SK-N-SH (cell line): ENCODE measurements around the gene USP48.

Experiments
- CHD2 ChIP-seq: fragments of 150-350 bp; IDR thresholded peaks from 2 replicates; pipeline ENCODE4 v1.6.1; 2018; ENCODE audit warnings: low read length; ENCODE audit not compliant: partially characterized antibody
- CTCF ChIP-seq: fragments of 200-600 bp; sonication (generic); IDR thresholded peaks from 2 replicates; pipeline ENCODE4 v1.6.1; 2017; ENCODE audit warnings: antibody characterized with exemption, mild to moderate bottlenecking, moderate library complexity
- GABPA ChIP-seq: IDR thresholded peaks from 2 replicates; pipeline ENCODE4 v1.4.0; 2012; ENCODE audit warnings: low read depth, mild to moderate bottlenecking
- GATA2 ChIP-seq: sonication (generic); formaldehyde crosslinking; IDR thresholded peaks from 2 replicates; pipeline ENCODE4 v1.5.0; 2020; ENCODE audit warnings: mild to moderate bottlenecking, missing genetic modification reagents
- POLR2AphosphoS5 ChIP-seq: IDR thresholded peaks from 2 replicates; pipeline ENCODE4 v1.6.1; 2012; ENCODE audit warnings: low read depth, low read length
- RAD21 ChIP-seq: IDR thresholded peaks from 2 replicates; pipeline ENCODE4 v1.6.1; 2012; ENCODE audit warnings: mild to moderate bottlenecking, low read length
- RCOR1 ChIP-seq: fragments of 150-350 bp; IDR thresholded peaks from 2 replicates; pipeline ENCODE4 v1.6.1; 2017; ENCODE audit warnings: antibody characterized with exemption, low read length
- RXRA ChIP-seq: IDR thresholded peaks from 2 replicates; pipeline ENCODE4 v1.4.0; 2012; ENCODE audit warnings: low read depth, mild to moderate bottlenecking, borderline replicate concordance
- TCF12 ChIP-seq: IDR thresholded peaks from 2 replicates; pipeline ENCODE4 v1.4.0; 2012
- TEAD4 ChIP-seq: IDR thresholded peaks from 2 replicates; pipeline ENCODE4 v1.4.0; 2012; ENCODE audit warnings: mild to moderate bottlenecking, borderline replicate concordance; ENCODE audit not compliant: insufficient read depth
- YY1 ChIP-seq: IDR thresholded peaks from 2 replicates; pipeline ENCODE4 v1.4.0; 2012; ENCODE audit warnings: low read depth, mild to moderate bottlenecking
- TF ChIP-seq, protein P1 (sequence below): IDR thresholded peaks from 2 replicates; pipeline ENCODE4 v1.6.1; 2012; ENCODE audit warnings: mild to moderate bottlenecking, low read depth, low read length, moderate library complexity
- TF ChIP-seq, protein P2 (sequence below): fragments of 150-350 bp; IDR thresholded peaks from 2 replicates; pipeline ENCODE4 v1.6.1; 2017; ENCODE audit warnings: antibody characterized with exemption, low read length, low read depth, borderline replicate concordance

DNA sequence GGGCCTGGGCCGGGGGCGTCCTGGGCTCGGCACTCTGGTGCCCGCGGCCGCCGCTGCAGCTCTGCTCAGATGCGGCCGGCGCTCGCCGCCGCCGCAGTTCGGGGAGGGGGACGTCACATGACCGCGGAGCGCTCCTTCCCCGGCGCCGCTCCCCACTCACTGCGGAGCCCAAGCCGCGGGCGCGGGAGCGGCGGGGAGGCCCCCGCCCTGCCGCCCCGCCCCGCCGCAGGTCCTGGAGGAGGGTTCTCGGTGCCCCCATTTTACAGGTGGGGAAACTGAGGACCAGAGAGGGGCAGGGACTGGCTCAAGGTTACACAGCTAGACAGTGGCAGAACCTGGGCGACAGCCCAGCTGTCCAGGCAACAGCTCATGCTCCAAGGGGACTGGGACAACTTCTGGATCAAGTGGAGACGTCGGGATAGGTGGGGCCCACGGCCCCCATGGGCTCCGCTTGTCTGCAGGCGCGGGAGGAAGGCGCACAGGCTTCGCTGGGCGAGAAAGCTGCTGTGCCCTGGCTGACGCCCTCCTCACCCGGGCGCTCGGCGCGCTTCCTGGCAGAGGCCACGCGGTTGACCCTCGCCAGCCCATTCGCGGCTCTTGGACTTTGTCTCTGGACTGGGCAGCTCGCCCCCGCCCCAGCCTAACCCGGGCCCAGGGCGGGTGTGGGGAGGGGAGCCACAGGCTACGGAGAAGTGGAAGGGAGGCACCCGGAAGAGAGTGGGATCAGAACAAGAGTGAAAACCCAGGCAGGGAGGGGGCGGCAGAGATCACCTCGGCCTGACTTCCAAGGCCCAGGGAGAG lies 113.5 kb downstream of the USP48 start, which contains the start of gene RAP1GAP:
- TF ChIP-seq CTCF (no peak), RAD21 (no peak), CHD2 (no peak), TCF12 (no peak), POLR2AphosphoS5 (no peak), GATA2 (CRISPR knock-in tag) (no peak), RCOR1 (no peak), YY1 (no peak), TEAD4 (no peak), GABPA (no peak), RXRA (no peak)
- TF ChIP-seq, protein P1, sequence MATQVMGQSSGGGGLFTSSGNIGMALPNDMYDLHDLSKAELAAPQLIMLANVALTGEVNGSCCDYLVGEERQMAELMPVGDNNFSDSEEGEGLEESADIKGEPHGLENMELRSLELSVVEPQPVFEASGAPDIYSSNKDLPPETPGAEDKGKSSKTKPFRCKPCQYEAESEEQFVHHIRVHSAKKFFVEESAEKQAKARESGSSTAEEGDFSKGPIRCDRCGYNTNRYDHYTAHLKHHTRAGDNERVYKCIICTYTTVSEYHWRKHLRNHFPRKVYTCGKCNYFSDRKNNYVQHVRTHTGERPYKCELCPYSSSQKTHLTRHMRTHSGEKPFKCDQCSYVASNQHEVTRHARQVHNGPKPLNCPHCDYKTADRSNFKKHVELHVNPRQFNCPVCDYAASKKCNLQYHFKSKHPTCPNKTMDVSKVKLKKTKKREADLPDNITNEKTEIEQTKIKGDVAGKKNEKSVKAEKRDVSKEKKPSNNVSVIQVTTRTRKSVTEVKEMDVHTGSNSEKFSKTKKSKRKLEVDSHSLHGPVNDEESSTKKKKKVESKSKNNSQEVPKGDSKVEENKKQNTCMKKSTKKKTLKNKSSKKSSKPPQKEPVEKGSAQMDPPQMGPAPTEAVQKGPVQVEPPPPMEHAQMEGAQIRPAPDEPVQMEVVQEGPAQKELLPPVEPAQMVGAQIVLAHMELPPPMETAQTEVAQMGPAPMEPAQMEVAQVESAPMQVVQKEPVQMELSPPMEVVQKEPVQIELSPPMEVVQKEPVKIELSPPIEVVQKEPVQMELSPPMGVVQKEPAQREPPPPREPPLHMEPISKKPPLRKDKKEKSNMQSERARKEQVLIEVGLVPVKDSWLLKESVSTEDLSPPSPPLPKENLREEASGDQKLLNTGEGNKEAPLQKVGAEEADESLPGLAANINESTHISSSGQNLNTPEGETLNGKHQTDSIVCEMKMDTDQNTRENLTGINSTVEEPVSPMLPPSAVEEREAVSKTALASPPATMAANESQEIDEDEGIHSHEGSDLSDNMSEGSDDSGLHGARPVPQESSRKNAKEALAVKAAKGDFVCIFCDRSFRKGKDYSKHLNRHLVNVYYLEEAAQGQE = no peak
- TF ChIP-seq, protein P2, sequence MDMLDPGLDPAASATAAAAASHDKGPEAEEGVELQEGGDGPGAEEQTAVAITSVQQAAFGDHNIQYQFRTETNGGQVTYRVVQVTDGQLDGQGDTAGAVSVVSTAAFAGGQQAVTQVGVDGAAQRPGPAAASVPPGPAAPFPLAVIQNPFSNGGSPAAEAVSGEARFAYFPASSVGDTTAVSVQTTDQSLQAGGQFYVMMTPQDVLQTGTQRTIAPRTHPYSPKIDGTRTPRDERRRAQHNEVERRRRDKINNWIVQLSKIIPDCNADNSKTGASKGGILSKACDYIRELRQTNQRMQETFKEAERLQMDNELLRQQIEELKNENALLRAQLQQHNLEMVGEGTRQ = no peak
